ENCODE results near the gene MGRN1. TPM values are rescaled to one million over a fixed set of nuclear protein-coding genes. Genes with fewer than 3 reads are reported as not detected.

Gene MGRN1
- total RNA-seq, 1 donor from 2014 or later: 79.7 TPM

DNA sequence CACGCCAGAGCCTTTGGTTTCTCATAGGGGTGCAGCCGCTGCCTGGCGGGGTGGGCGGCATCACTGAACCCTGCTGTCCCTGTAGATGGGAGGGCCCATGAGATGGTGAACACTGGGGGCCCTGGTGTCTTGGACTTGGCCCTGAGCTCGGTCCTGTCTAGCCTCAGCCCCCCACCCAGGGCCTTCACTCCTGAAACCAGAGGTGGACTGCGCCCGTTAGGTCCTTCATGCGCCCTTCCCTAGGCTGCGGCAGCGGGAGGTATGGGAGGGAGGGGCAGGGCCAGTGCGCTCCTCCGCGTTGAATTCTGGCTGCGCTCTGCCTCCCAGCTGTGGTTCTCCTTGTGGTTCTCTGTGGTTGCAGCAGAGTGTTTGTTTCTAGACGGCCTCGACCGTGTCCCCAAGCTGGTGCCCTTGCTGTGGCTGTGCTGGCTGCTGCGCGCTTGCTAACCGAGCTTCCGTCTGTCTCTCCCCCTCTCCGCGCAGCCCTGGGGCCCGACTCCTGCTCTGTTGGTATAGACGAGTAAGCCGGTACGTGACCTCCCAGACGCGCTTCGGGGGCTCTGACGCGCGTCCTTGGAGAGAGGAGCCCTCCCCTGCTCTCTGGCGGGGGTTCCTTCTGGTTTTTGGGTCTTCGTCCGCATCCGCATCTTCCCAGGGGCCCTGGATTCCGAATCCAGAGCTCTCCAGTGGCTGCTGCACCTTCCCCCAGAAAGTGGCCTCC lies 61.3 kb downstream of the MGRN1 start:
- H3K27ac Mint-ChIP-seq (ENCODE audit: unreplicated experiment): peak overlapping the region; percentile 67
- no peak overlapping the region for H3K4me3 Mint-ChIP-seq
- TF ChIP-seq, protein P1, sequence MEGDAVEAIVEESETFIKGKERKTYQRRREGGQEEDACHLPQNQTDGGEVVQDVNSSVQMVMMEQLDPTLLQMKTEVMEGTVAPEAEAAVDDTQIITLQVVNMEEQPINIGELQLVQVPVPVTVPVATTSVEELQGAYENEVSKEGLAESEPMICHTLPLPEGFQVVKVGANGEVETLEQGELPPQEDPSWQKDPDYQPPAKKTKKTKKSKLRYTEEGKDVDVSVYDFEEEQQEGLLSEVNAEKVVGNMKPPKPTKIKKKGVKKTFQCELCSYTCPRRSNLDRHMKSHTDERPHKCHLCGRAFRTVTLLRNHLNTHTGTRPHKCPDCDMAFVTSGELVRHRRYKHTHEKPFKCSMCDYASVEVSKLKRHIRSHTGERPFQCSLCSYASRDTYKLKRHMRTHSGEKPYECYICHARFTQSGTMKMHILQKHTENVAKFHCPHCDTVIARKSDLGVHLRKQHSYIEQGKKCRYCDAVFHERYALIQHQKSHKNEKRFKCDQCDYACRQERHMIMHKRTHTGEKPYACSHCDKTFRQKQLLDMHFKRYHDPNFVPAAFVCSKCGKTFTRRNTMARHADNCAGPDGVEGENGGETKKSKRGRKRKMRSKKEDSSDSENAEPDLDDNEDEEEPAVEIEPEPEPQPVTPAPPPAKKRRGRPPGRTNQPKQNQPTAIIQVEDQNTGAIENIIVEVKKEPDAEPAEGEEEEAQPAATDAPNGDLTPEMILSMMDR (conservative IDR thresholded peaks at IDR 0.05): no peak
- DNase-seq (ENCODE audit: low read depth, low spot score): no peak
- H3K36me3 Mint-ChIP-seq (ENCODE audit: low read depth): no peaks in the 10 kb centered on the region
- no peaks in the 10 kb centered on the region for H3K4me1 Mint-ChIP-seq
- H3K27me3 Mint-ChIP-seq (ENCODE audit: low read depth): no peaks in the 10 kb centered on the region
- no peaks in the 10 kb centered on the region for H3K9me3 Mint-ChIP-seq

DNA sequence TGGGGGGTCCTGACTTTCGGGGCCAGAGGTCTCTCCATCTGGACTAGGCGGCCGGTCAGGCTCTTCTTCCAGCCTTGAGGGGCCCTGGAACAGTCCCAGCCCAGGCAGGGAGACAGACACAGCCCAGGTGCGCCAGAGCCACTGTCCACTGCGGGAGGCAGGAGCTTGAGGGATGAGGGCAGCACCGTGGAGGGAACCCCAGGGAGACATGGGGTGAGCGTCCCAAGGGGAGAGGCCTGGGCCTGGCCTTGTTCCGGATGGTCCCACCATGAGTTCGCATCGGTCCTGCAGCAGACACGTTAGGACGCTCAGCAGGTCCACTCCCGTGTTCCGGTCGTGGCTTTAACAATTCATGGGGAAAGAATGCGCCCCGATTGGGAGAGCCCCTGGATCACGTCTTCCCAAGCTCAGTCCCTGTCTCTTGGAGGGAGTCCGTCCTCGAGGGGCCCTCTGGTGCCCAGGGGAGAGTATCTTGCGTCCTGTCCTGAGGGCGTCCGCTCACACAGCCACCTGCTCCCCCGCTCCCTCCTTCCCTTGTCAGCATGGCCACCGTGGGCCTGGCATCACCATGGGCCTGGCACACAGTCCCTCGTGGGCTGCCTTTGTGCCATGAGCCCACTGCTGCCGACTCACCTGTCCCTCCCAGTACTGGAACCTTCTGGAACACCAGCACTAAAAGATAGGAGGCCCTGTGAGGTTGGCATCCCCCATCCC lies 62.0 kb downstream of the MGRN1 start:
- peaks cover 3% of the 10 kb centered on the region for H3K27me3 Mint-ChIP-seq (ENCODE audit: low read depth)

DNA sequence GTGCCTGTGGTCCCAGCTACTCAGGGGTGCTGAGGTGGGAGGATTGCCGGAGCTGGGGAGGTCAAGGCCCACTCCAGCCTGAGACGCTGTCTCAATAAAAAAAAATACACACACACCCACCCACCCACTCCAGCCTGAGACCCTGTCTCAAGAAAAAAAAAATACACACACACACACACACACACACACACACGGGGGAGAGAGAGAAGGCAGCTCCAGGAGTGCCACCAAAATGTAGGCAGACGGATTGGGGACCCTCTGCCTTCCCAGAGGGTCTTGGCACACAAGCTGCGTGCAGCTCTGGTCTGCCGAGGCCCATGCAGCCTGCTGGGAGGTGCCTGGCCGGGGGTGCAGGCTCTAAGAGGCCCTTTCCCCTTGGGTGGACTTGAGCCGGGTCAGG lies 62.8 kb downstream of the MGRN1 start:
- TF ChIP-seq, protein P1 (conservative IDR thresholded peaks at IDR 0.05): no peak
- Mint-ChIP-seq H3K27me3 (ENCODE audit: low read depth) (peaks cover 3% of the 10 kb centered on the region), H3K9me3 (no peaks in the 10 kb centered on the region), H3K4me3 (no peak overlapping the region), H3K4me1 (no peaks in the 10 kb centered on the region), H3K36me3 (ENCODE audit: low read depth) (no peaks in the 10 kb centered on the region), H3K27ac (ENCODE audit: unreplicated experiment) (no peak overlapping the region)
- DNase-seq (ENCODE audit: low read depth, low spot score): no peak

More for the DNA sequence above, 62.0 kb downstream of the MGRN1 start:
- no peak for DNase-seq (ENCODE audit: low read depth, low spot score)
- TF ChIP-seq, protein P1 (conservative IDR thresholded peaks at IDR 0.05): no peak
- no peaks in the 10 kb centered on the region for H3K9me3 Mint-ChIP-seq
- no peak overlapping the region for H3K4me3 Mint-ChIP-seq
- no peaks in the 10 kb centered on the region for H3K36me3 Mint-ChIP-seq (ENCODE audit: low read depth)
- no peaks in the 10 kb centered on the region for H3K4me1 Mint-ChIP-seq
- H3K27ac Mint-ChIP-seq (ENCODE audit: unreplicated experiment): no peak overlapping the region

DNA sequence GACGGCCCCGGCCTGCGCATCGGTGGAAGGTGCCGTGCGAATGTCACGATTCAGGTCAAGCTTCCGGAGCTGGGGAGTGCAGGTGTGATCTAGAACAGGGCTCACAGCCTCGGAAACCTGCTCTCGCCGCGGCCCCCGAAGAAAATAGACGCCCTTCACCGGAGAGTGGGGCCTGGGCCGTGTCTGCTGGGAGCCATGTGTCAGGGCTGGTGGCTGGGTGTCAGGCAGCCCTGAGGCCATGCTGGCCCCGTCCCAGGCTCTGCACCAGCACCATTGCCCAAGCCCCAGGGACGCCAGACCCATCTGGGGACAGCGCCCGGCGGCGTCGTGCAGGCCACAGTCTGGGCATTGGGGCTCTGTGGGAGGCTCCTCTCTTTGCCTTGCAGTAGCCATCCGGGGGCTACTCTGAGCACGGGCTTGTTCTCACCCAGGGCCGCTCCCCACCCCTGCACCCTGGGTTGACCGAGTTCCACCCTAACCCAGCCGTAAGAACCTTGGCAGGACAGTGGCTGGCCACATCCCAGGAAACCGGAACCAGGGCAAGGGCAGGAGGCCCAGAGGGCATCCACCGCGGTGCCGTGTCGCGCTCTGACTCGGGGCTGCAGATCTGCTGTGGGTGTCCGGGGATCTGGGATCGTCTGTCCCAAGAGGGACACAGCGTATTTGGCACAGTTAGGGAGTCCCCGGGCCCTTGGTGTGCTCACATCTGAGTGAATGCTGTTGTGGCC lies 63.5 kb downstream of the MGRN1 start:
- Mint-ChIP-seq H3K27ac (ENCODE audit: unreplicated experiment) (no peak overlapping the region), H3K4me3 (no peak overlapping the region), H3K36me3 (ENCODE audit: low read depth) (no peaks in the 10 kb centered on the region), H3K27me3 (ENCODE audit: low read depth) (peaks cover 3% of the 10 kb centered on the region), H3K9me3 (no peaks in the 10 kb centered on the region), H3K4me1 (no peaks in the 10 kb centered on the region)
- TF ChIP-seq, protein P1 (conservative IDR thresholded peaks at IDR 0.05): no peak
- DNase-seq (ENCODE audit: low read depth, low spot score): no peak

DNA sequence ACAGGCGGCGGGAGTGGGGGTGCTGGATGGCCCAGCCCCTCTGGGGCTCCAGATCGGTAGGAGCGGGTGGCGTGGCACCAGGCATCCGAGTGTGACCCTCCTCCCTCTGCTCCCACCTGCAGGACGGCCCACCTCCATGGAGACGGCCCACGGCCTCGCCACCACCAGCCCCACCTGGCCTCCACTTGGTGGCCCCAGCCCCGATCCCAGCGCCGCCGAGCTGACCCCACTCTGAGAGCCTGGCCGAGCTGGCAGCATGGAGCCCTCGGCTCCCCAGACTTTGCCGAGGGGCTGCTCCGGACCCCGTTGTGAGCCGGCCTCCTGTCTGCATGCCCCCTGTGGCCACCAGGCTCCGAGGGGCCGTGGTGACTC lies 64.0 kb downstream of the MGRN1 start:
- no peaks in the 10 kb centered on the region for H3K9me3 Mint-ChIP-seq
- no peak overlapping the region for H3K4me3 Mint-ChIP-seq
- H3K27me3 Mint-ChIP-seq (ENCODE audit: low read depth): peaks cover 3% of the 10 kb centered on the region
- no peak overlapping the region for H3K27ac Mint-ChIP-seq (ENCODE audit: unreplicated experiment)
- TF ChIP-seq, protein P1 (conservative IDR thresholded peaks at IDR 0.05): no peak
- no peak for DNase-seq (ENCODE audit: low read depth, low spot score)
- no peaks in the 10 kb centered on the region for H3K36me3 Mint-ChIP-seq (ENCODE audit: low read depth)
- H3K4me1 Mint-ChIP-seq: no peaks in the 10 kb centered on the region
